IPS-NIHi7 (cell line): ENCODE measurements around the gene CDKAL1.
"Not testable (repeated sequence)": the region's sequence is repeated elsewhere in the genome, so short reads cannot be mapped to it uniquely, and the experiment has no call there.

Experiments
- DNase-seq: peaks from one replicate; pipeline ENCODE4 v3.0.0; 2012; ENCODE audit warnings: mixed read lengths; ENCODE audit errors: extremely low spot score

CDKAL1 gene

GRCh38 chr6:20708367-20709124 lies 174.3 kb downstream of the CDKAL1 start:
- DNase-seq = no peak

- no peak for DNase-seq
Measured at GRCh38 chr6:20709451-20709850, 175.2 kb downstream of the CDKAL1 start.

- DNase-seq = no peak
Measured at GRCh38 chr6:20710341-20710740, 176.1 kb downstream of the CDKAL1 start.

GRCh38 chr6:20711518-20711917 lies 177.3 kb downstream of the CDKAL1 start:
- DNase-seq = no peak

- peak; percentile 14 for DNase-seq
Measured at GRCh38 chr6:20712011-20712410, 177.8 kb downstream of the CDKAL1 start.

- no peak for DNase-seq
Measured at GRCh38 chr6:20715135-20715806, 181.0 kb downstream of the CDKAL1 start.

- no peak for DNase-seq
Measured at GRCh38 chr6:20716865-20717264, 182.6 kb downstream of the CDKAL1 start.

- no peak for DNase-seq
Measured at GRCh38 chr6:20717743-20718142, 183.5 kb downstream of the CDKAL1 start.

GRCh38 chr6:20718705-20719653 lies 184.7 kb downstream of the CDKAL1 start:
- no peak for DNase-seq

GRCh38 chr6:20719980-20720379 lies 185.7 kb downstream of the CDKAL1 start:
- no peak for DNase-seq

- DNase-seq = not testable (repeated sequence)
Measured at GRCh38 chr6:20721121-20721520, 186.9 kb downstream of the CDKAL1 start.

GRCh38 chr6:20722455-20722854 lies 188.2 kb downstream of the CDKAL1 start:
- no peak for DNase-seq

GRCh38 chr6:20723236-20723635 lies 189.0 kb downstream of the CDKAL1 start:
- no peak for DNase-seq

- no peak for DNase-seq
Measured at GRCh38 chr6:20724443-20725190, 190.4 kb downstream of the CDKAL1 start.

- DNase-seq = not testable (repeated sequence)
Measured at GRCh38 chr6:20725235-20725634, 191.0 kb downstream of the CDKAL1 start.

- no peak for DNase-seq
Measured at GRCh38 chr6:20729086-20729485, 194.8 kb downstream of the CDKAL1 start.

- DNase-seq = not testable (repeated sequence)
Measured at GRCh38 chr6:20732362-20732761, 198.1 kb downstream of the CDKAL1 start.

- no peak for DNase-seq
Measured at GRCh38 chr6:20732896-20733295, 198.6 kb downstream of the CDKAL1 start.

GRCh38 chr6:20737912-20738311 lies 203.7 kb downstream of the CDKAL1 start:
- DNase-seq = no peak

- no peak for DNase-seq
Measured at GRCh38 chr6:20740088-20740487, 205.8 kb downstream of the CDKAL1 start.

GRCh38 chr6:20740727-20741126 lies 206.5 kb downstream of the CDKAL1 start:
- DNase-seq = no peak
